ENCODE results near the gene TEN1. TPM values are rescaled to one million over a fixed set of nuclear protein-coding genes. Genes with fewer than 3 reads are reported as not detected.

The TEN1 gene
- total and polyA plus RNA-seq, 9 of the 15 experiments (the other 6 are each of a cell fraction or from before 2014, with no cell fraction given) = 1.3 to 25.7 (median 10.1) TPM

GRCh38 chr17:76036497-76037261 is 57.6 kb downstream of the TEN1 start:
- TF ChIP-seq MTF1 (CRISPR knock-in tag; IDR thresholded peaks at IDR 0.05; ENCODE audit: borderline replicate concordance) (no peak), SRSF9 (IDR thresholded peaks at IDR 0.05; ENCODE audit: borderline replicate concordance, low read depth, low read length) (no peak), ZNF695 (CRISPR knock-in tag; IDR thresholded peaks at IDR 0.05) (no peak), ZBTB33 (CRISPR knock-in tag; IDR thresholded peaks at IDR 0.05) (peak; percentile 41; the same call in 1 of the 2 replicates), MYC (IDR thresholded peaks at IDR 0.05; ENCODE audit: low read depth, low read length) (no peak), MYC (CRISPR knock-in tag; IDR thresholded peaks at IDR 0.05; ENCODE audit: borderline replicate concordance, low read depth) (no peak), POLR2G (IDR thresholded peaks at IDR 0.05; ENCODE audit: low read depth, low read length) (peak; percentile 39; the same call in 1 of the 2 replicates), NONO (IDR thresholded peaks at IDR 0.05; ENCODE audit: low read depth in 2 of 2, low read length in 1 of 2) (no peak), MIER1 (IDR thresholded peaks at IDR 0.05; ENCODE audit: low read depth) (no peak), CBX2 (IDR thresholded peaks at IDR 0.05; ENCODE audit: insufficient read depth, low read length, poor library complexity, severe bottlenecking) (no peak), CHD2 (IDR thresholded peaks at IDR 0.05; ENCODE audit: low read depth, low read length) (no peak), TSHZ1 (CRISPR knock-in tag; IDR thresholded peaks at IDR 0.05) (no peak), NR1H2 (CRISPR knock-in tag; IDR thresholded peaks at IDR 0.05) (no peak)
- no TSS peak for BruUV-seq (replicated peaks)
- no peak overlapping the region for H3K27ac ChIP-seq (ENCODE audit: extremely low read depth, low read depth, low read length)
- peaks cover 0 to 6% of the 10 kb centered on the region in 2 experiments; a peak in 2 of 5 replicates for H3K4me1 ChIP-seq (replicated peaks in 1 of 2; ENCODE audit: control insufficient read depth in 2 of 2, insufficient read depth in 2 of 2, low read length in 2 of 2)
- 71% methylated on average over 20 of the region's 22 CpGs for WGBS (ENCODE audit: insufficient coverage, low coverage, missing lambda C conversion rate)
- no peak overlapping the region for H2AFZ ChIP-seq (ENCODE audit: low read depth, low read length)
- H3K4me3 ChIP-seq = no peak overlapping the region
- intact Hi-C loops (cut with micrococcal nuclease) = no loop called here
- ChIA-PET CTCF (ENCODE audit: low intra/inter-chr PET ratio) (no interaction called here), POLR2A (interaction anchor here (0.7 to 1.2 kb wide), 4 partner anchors 10 to 1614 kb away, joined by 3 to 4 read pairs (median 4); no protein-coding TSS in a partner anchor)
- DNase-seq (ENCODE audit: extremely low read depth in 1 of 4, low spot score in 3 of 4) (no peak), FAIRE-seq (no peak), ATAC-seq (no peak; the same call in 2 of the 3 replicates)
- H3K36me3 ChIP-seq (ENCODE audit: control insufficient read depth, insufficient read depth, low read length) = peaks cover 40% of the 10 kb centered on the region; the same call in 2 of the 3 replicates
- no peaks in the 10 kb centered on the region for H3K9me1 ChIP-seq (ENCODE audit: control insufficient read depth, insufficient read depth, low read length)
- H3K9me3 ChIP-seq (replicated peaks; ENCODE audit: control insufficient read depth, insufficient read depth, low read depth, low read length) = no peaks in the 10 kb centered on the region
- in situ Hi-C loops (cut with MboI) = no loop called here
- no peaks in the 10 kb centered on the region for H3K79me2 ChIP-seq (ENCODE audit: control insufficient read depth, insufficient read depth, low read length)
- H4K20me1 ChIP-seq (replicated peaks; ENCODE audit: control insufficient read depth, insufficient read depth, low read length) = 0 out of 2 replicates have a peak, but pooled peaks cover 9% of the 10 kb centered on the region
- H3K9ac ChIP-seq (ENCODE audit: insufficient read depth in 1 of 2, low read depth in 2 of 2, low read length in 2 of 2) = peak overlapping the region in 1 of 2 experiments; percentile 62; a peak in 2 of 4 replicates
- no peak overlapping the region for H3K4me2 ChIP-seq (ENCODE audit: insufficient read depth, low read length)
- H3K27me3 ChIP-seq (ENCODE audit: control insufficient read depth in 2 of 2, insufficient read depth in 2 of 2, low read length in 2 of 2) = no peaks in the 10 kb centered on the region
